Mammary epithelial cell (primary cell): ENCODE data around the gene ALDH2.

Experiments
- EZH2 ChIP-seq: IDR thresholded peaks from 2 replicates; pipeline ENCODE4 v1.6.1; 2012; ENCODE audit warnings: low read length, inconsistent platforms, borderline replicate concordance
- TF ChIP-seq, protein P1 (sequence below), 2 donors: IDR thresholded peaks in 1 of 2; conservative IDR thresholded peaks in 1 of 2; 2 replicates each; pipeline ENCODE4 v1.5.1; 2011 to 2012; ENCODE audit warnings: inconsistent platforms in 2 of 2, low read length in 2 of 2, mild to moderate bottlenecking in 2 of 2, control low read depth in 1 of 2, low read depth in 1 of 2; ENCODE audit not compliant: insufficient read depth in 1 of 2; ENCODE audit errors: extremely low read depth in 1 of 2

- TF ChIP-seq, protein P1, sequence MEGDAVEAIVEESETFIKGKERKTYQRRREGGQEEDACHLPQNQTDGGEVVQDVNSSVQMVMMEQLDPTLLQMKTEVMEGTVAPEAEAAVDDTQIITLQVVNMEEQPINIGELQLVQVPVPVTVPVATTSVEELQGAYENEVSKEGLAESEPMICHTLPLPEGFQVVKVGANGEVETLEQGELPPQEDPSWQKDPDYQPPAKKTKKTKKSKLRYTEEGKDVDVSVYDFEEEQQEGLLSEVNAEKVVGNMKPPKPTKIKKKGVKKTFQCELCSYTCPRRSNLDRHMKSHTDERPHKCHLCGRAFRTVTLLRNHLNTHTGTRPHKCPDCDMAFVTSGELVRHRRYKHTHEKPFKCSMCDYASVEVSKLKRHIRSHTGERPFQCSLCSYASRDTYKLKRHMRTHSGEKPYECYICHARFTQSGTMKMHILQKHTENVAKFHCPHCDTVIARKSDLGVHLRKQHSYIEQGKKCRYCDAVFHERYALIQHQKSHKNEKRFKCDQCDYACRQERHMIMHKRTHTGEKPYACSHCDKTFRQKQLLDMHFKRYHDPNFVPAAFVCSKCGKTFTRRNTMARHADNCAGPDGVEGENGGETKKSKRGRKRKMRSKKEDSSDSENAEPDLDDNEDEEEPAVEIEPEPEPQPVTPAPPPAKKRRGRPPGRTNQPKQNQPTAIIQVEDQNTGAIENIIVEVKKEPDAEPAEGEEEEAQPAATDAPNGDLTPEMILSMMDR (conservative IDR thresholded peaks at IDR 0.05 in 1 of 2, IDR thresholded peaks at IDR 0.05 in 1 of 2; ENCODE audit: extremely low read depth in 1 of 2, insufficient read depth in 1 of 2, low read depth in 1 of 2, low read length in 2 of 2), result no peak
- no peak for TF ChIP-seq EZH2
Observed at GRCh38 chr12:111792155-111792855, 25.6 kb downstream of the ALDH2 start.
